Neural progenitor cell (in vitro differentiated cells): ENCODE data around the gene SH3BGR. TPM values are rescaled to one million over a fixed set of nuclear protein-coding genes. Genes with fewer than 3 reads are reported as not detected.

Source experiments
- DNase-seq: peaks from one replicate; pipeline ENCODE4 v3.0.0-alpha.2; 2016; ENCODE audit warnings: low spot score
- H2AFZ ChIP-seq: fragments of 200-600 bp; sonication (generic); replicated peaks from 2 replicates; pipeline ENCODE4 v1.6.1; 2016; ENCODE audit warnings: antibody characterized with exemption
- H3F3A ChIP-seq: fragments of 200-600 bp; sonication (generic); 2 replicates; pipeline ENCODE4 v1.6.1; 2016; ENCODE audit warnings: antibody characterized with exemption, low read depth
- H3K27ac ChIP-seq: fragments of 200-600 bp; sonication (generic); 2 replicates; pipeline ENCODE4 v1.5.1; 2016; ENCODE audit warnings: mild to moderate bottlenecking
- H3K27me3 ChIP-seq: fragments of 200-600 bp; sonication (generic); 2 replicates; pipeline ENCODE4 v1.6.1; 2016; ENCODE audit warnings: mild to moderate bottlenecking, moderate library complexity
- H3K36me3 ChIP-seq: fragments of 200-600 bp; sonication (generic); 2 replicates; pipeline ENCODE4 v1.5.1; 2016
- H3K4me1 ChIP-seq: fragments of 200-600 bp; sonication (generic); 2 replicates; pipeline ENCODE4 v1.6.1; 2016; ENCODE audit warnings: mixed run types
- H3K4me2 ChIP-seq: fragments of 200-600 bp; sonication (generic); 2 replicates; pipeline ENCODE4 v1.6.1; 2016
- H3K4me3 ChIP-seq: fragments of 200-600 bp; sonication (generic); 2 replicates; pipeline ENCODE4 v1.5.1; 2016
- H3K79me2 ChIP-seq: fragments of 200-600 bp; sonication (generic); 2 replicates; pipeline ENCODE4 v1.6.1; 2016; ENCODE audit warnings: low read depth
- H3K9ac ChIP-seq: fragments of 200-600 bp; sonication (generic); 2 replicates; pipeline ENCODE4 v1.6.1; 2016
- H3K9me3 ChIP-seq: fragments of 200-600 bp; sonication (generic); 2 replicates; pipeline ENCODE4 v1.5.1; 2016; ENCODE audit warnings: low read depth
- H4K20me1 ChIP-seq: fragments of 200-600 bp; sonication (generic); 2 replicates; pipeline ENCODE4 v1.6.1; 2016; ENCODE audit warnings: low read depth
- H3K27ac Mint-ChIP-seq: 3 replicates; pipeline ENCODE4 v1.8.0; 2021; ENCODE audit warnings: mixed read lengths
- H3K27me3 Mint-ChIP-seq: 2 replicates; pipeline ENCODE4 v1.8.0; 2022; ENCODE audit warnings: low read depth, mild to moderate bottlenecking, inconsistent platforms, moderate library complexity, mixed read lengths; ENCODE audit not compliant: insufficient read depth
- H3K36me3 Mint-ChIP-seq: 3 replicates; pipeline ENCODE4 v1.8.0; 2021; ENCODE audit warnings: mixed read lengths
- H3K4me1 Mint-ChIP-seq: 3 replicates; pipeline ENCODE4 v1.8.0; 2021; ENCODE audit warnings: mixed read lengths
- H3K4me3 Mint-ChIP-seq: 3 replicates; pipeline ENCODE4 v1.8.0; 2021; ENCODE audit warnings: mild to moderate bottlenecking, moderate library complexity, mixed read lengths
- H3K9me3 Mint-ChIP-seq: 3 replicates; pipeline ENCODE4 v1.8.0; 2020; ENCODE audit warnings: mixed read lengths
- CTCF ChIP-seq: fragments of 200-600 bp; sonication (generic); IDR thresholded peaks from 2 replicates; pipeline ENCODE4 v1.5.1; 2017; ENCODE audit warnings: antibody characterized with exemption, mild to moderate bottlenecking
- EZH2 ChIP-seq: fragments of 200-600 bp; sonication (generic); IDR thresholded peaks from 2 replicates; pipeline ENCODE4 v1.6.1; 2017; ENCODE audit warnings: antibody characterized with exemption, mild to moderate bottlenecking, moderate library complexity
- EZH2phosphoT487 ChIP-seq: fragments of 200-600 bp; sonication (generic); IDR thresholded peaks from 2 replicates; pipeline ENCODE4 v1.6.1; 2017; ENCODE audit warnings: antibody characterized with exemption
- total RNA-seq: library from RNA; depleted of rRNA; stranded (reverse); fragments of >200 nt; gene quantifications from 2 replicates; pipeline ENCODE4 v1.2.3, GENCODE V29; 2015; ENCODE audit warnings: low replicate concordance

The SH3BGR gene
- total RNA-seq, 1 donor from 2014 or later: 12.2 TPM

- Mint-ChIP-seq H3K36me3 (peaks cover 4% of the 10 kb centered on the region), H3K4me1 (peaks cover 29% of the 10 kb centered on the region), H3K27ac (no peak overlapping the region), H3K4me3 (no peak overlapping the region), H3K27me3 (peaks cover 6% of the 10 kb centered on the region), H3K9me3 (peaks cover 17% of the 10 kb centered on the region)
- Histone ChIP-seq H3K9me3 (no peaks in the 10 kb centered on the region), H3K9ac (no peak overlapping the region), H3K4me1 (peaks cover 11% of the 10 kb centered on the region), H3K36me3 (no peaks in the 10 kb centered on the region), H3K79me2 (no peaks in the 10 kb centered on the region), H4K20me1 (no peaks in the 10 kb centered on the region), H2AFZ (no peak overlapping the region), H3K27ac (no peak overlapping the region), H3K4me2 (no peak overlapping the region), H3F3A (peaks cover 3% of the 10 kb centered on the region), H3K27me3 (no peaks in the 10 kb centered on the region), H3K4me3 (no peak overlapping the region)
- DNase-seq: no peak
- no peak for TF ChIP-seq CTCF
- TF ChIP-seq EZH2phosphoT487: no peak
- no peak for TF ChIP-seq EZH2
These were observed 101.1 kb downstream of the SH3BGR start for GRCh38 chr21:39552856-39553255.

- Histone ChIP-seq H4K20me1 (no peaks in the 10 kb centered on the region), H3K27me3 (no peaks in the 10 kb centered on the region), H3K4me2 (no peak overlapping the region), H3K4me1 (peaks cover 11% of the 10 kb centered on the region), H3K9ac (no peak overlapping the region), H2AFZ (no peak overlapping the region), H3K9me3 (no peaks in the 10 kb centered on the region), H3K4me3 (no peak overlapping the region), H3K36me3 (no peaks in the 10 kb centered on the region), H3F3A (peaks cover 3% of the 10 kb centered on the region), H3K27ac (no peak overlapping the region), H3K79me2 (no peaks in the 10 kb centered on the region)
- Mint-ChIP-seq H3K36me3 (peaks cover 7% of the 10 kb centered on the region), H3K4me3 (no peak overlapping the region), H3K27me3 (peaks cover 6% of the 10 kb centered on the region), H3K27ac (peak overlapping the region; percentile 85), H3K4me1 (peaks cover 31% of the 10 kb centered on the region), H3K9me3 (peaks cover 17% of the 10 kb centered on the region)
- no peak for DNase-seq
- TF ChIP-seq EZH2 (no peak), EZH2phosphoT487 (no peak), CTCF (no peak)
These were observed 101.6 kb downstream of the SH3BGR start for GRCh38 chr21:39553331-39553730.

DNA sequence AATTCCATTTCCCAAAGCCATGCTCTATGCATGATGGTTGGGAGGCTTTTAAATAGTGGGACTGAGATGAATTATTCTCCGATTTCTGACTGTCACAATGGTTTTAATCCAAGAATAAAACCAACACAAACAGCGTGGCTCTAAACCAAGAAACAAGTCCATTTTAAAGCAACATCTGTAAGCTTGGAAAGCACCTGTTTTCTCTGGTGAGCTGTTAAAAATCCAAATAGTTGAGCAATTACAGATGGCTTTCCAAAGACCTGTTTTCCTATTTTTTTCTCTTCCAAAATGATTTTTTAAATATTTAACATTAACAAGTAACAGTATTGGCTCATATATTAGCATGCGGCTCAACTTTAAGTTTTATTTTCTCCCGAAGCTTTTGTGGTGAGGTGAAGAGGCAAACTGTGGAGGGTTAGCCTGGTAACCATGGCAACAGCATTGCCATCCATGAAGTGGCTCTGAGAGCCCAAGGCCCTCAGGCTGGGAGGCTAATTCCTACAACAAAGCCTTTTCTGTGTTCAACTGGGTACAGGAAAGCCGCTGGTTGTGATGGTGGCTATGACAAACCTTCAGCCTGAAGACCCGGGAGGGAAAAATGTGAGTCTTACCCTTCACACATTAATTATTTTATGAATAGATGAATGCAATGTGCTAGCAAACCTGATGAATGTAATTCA, 104.3 kb downstream of the SH3BGR start:
- Mint-ChIP-seq H3K36me3 (peaks cover 7% of the 10 kb centered on the region), H3K27ac (peak overlapping the region; percentile 96), H3K4me1 (peaks cover 35% of the 10 kb centered on the region), H3K9me3 (peaks cover 16% of the 10 kb centered on the region), H3K4me3 (peak overlapping the region; percentile 46), H3K27me3 (peaks cover 6% of the 10 kb centered on the region)
- Histone ChIP-seq H3K4me1 (peaks cover 11% of the 10 kb centered on the region), H3K4me3 (no peak overlapping the region), H3K9me3 (no peaks in the 10 kb centered on the region), H3F3A (peaks cover 3% of the 10 kb centered on the region), H3K27me3 (no peaks in the 10 kb centered on the region), H3K9ac (no peak overlapping the region), H2AFZ (peak overlapping the region; percentile 30), H3K36me3 (no peaks in the 10 kb centered on the region), H3K79me2 (no peaks in the 10 kb centered on the region), H3K27ac (no peak overlapping the region), H4K20me1 (no peaks in the 10 kb centered on the region), H3K4me2 (peak overlapping the region; percentile 60)
- DNase-seq: peak; percentile 91
- no peak for TF ChIP-seq EZH2phosphoT487

DNA sequence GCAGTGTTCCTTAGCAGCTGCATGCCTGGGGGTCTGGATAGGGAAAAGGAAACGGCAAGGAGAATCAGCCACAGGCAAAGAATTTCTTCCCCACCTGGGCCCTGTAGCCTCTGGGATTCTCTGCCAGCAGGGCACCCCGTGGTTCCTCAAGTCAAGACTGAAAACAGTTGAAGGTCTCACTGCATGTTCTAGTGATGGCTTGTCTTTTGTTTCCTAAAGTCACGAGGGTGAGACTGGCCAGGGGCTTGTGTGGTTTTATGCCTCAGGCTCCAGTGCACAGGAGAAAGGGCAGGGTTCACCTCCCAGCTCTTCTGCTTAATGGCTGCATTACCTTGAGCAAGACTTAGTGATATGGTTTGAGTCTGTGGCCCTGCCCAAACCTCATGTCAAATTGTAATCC, 107.7 kb downstream of the SH3BGR start:
- TF ChIP-seq EZH2phosphoT487 (no peak), EZH2 (no peak), CTCF (no peak)
- H2AFZ ChIP-seq: no peak overlapping the region
- peaks cover 7% of the 10 kb centered on the region for H3K9me3 Mint-ChIP-seq
- peaks cover 3% of the 10 kb centered on the region for H3K27me3 Mint-ChIP-seq
- H3K4me1 Mint-ChIP-seq: peaks cover 37% of the 10 kb centered on the region
- no peak overlapping the region for H3K4me3 ChIP-seq
- H3K36me3 Mint-ChIP-seq: peaks cover 2% of the 10 kb centered on the region
- H3K4me3 Mint-ChIP-seq: no peak overlapping the region
- H3K4me1 ChIP-seq: peaks cover 11% of the 10 kb centered on the region
- H3K27ac ChIP-seq: no peak overlapping the region
- DNase-seq: no peak
- H4K20me1 ChIP-seq: no peaks in the 10 kb centered on the region
- peak overlapping the region; percentile 29 for H3K27ac Mint-ChIP-seq
- no peaks in the 10 kb centered on the region for H3K79me2 ChIP-seq
- no peak overlapping the region for H3K9ac ChIP-seq
- H3K9me3 ChIP-seq: no peaks in the 10 kb centered on the region
- H3F3A ChIP-seq: peaks cover 3% of the 10 kb centered on the region
- H3K36me3 ChIP-seq: no peaks in the 10 kb centered on the region
- no peaks in the 10 kb centered on the region for H3K27me3 ChIP-seq
- no peak overlapping the region for H3K4me2 ChIP-seq
